HG03565 (cell line): Measurements from ENCODE around the gene DOCK1.

Source experiments
- ATAC-seq: cut with Tn5 transposase; IDR thresholded peaks from one replicate; pipeline ENCODE4 v1.9.1; 2021; ENCODE audit warnings: mild to moderate bottlenecking, moderate library complexity; ENCODE audit not compliant: unreplicated experiment

The DOCK1 gene

DNA sequence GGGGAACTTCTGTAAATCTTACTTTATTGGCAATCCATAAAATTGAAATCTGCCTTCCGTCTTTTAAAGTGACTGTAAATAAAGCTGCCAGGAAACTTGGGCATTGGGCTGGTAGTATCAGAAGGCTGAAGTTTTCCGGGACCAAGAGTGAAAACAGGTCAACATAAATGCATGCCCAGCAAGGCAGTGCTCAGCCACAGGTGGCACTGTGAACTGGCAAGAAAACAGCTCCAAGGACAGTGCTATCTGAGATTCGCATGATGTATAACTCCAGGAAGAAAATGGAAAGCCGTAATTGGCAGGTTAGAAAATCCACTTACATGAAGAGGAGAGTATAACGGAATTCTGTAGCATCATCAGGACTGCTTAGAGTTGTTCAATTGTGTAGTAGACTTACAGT lies 293.1 kb downstream of the DOCK1 start:
- ATAC-seq = no peak

DNA sequence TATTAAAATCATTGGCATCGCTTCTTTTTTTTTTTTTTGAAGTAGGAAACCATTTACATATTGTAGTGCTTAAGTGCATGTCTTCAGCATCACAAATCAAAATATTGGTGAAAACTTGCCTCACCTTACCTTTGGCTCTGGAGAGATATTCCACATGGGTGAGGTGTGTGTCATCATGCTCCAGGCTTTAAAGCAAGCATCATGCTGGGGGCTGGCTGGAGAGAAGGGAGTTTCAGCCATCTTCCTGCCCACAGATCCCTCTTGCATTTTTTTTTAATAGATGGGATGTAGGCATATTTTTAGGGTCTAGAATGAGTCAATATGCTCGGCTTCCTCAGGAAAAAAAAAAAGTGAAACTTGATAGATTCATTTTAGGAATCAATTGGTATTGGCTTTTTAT lies 293.5 kb downstream of the DOCK1 start:
- ATAC-seq = no peak

DNA sequence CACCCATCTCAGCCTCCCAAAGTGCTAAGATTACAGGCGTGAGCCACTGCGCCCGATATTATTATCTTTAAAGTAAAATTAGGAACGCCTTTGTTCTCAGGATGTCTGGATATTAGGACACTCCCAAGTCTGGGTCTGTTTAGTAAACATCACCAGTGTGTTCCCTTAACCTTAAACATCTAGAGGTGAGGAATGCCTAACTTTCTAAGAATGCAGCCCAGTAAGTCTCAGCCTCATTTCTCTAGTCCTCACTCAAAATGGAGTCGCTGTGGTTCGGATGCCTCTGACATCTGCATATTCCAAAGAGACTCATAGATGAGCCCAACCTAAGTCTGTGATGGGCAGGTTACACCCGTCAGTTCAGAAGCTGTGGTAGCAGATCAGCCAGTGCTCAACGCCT lies 295.4 kb downstream of the DOCK1 start:
- ATAC-seq = no peak

DNA sequence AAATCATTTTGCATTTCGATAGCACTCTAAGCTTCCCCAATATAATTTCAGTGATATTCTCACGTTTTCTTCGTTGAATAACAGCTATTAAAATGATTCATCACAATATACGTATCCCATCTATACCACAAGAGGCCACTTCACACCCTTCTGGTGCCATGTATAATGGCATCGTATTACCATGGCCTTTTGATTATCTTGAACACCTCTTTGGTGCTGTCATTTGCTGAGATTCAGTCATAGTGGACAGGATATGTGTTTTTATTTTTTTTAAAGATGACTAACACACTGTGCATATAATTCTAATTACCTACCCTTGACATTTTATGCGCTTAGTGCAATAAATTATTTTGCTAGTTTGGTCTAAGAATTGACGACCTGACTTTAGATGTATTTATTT lies 297.8 kb downstream of the DOCK1 start:
- ATAC-seq = no peak

DNA sequence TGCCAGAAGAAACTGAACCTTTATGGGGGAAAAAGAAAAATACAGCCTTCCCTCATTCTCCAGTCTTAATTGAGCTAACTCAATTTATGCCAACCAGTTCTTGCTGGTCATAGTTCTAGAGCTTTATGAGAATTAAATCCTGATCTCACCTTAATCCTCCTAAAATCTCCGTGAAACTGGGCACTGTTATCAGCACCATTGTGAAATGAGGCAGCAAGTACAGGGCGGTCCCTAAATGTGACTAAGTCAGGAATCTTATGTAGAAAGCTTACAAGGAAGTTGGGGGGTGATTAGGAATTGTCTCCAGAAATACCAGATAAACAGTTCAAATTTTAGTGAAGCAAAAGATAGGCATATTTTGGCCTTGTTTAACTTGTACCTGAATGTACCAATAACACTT lies 301.9 kb downstream of the DOCK1 start:
- no peak for ATAC-seq

DNA sequence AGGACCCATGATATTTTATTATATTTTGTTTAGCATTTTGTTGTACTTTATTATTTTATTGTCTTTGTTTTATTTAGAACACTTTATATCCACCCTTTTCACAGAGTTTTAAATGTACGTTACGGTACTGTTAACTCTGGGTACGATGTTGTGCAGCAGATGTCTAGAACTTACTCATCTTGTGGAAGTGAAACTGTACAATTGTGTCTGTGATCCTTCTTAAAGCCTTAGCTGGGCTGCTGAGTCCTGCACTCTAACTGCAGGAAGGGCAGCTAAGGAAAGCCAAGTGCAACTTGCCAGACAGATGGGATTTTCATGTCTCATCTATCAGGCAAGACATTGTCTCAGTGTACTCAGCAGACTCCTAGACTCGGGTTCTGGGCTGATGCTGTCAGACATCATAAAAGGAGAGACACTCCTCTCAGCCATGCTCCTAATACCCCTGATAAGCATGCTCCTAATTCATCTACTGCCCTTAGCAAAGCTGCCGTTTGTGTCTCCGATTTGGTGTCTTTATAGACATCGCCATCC lies 305.8 kb downstream of the DOCK1 start:
- no peak for ATAC-seq

DNA sequence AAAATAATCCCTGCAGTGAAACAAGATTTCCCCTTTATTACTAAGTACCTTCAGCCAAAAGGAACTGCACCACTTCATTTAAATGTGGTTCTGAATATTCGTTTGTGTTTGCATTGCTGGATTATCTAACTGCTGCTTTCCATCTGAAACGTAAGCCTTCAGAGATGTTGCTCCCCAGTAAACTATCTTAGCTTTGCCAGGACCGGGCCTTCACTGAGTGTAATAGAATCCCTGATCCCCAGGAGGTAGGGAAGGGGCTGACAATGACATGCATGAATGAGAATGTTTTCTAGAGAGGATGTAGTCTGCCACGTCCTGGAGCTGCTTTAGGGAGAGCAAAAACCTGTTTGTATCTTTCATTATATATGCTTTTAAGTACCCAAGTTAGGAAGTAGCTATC lies 310.6 kb downstream of the DOCK1 start:
- no peak for ATAC-seq

DNA sequence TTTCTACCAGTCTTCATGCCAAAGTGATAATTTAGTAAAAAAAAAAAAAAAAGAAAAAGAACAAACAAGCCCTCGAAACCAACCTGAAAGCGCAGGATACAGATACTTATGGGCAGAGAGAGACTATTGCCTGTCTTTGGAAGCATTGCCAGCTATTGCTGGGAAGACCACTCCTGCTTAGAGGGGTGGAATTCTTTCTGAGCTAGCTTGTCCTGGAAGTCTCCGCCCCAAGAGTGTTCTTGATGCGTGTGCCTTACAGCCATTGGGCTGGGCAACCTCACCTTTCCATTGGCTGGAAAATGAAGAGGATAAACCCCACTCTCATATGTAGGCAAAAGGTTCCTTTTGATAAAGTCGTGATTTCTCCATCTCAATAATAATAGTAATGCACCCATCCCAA lies 311.0 kb downstream of the DOCK1 start:
- ATAC-seq = no peak

DNA sequence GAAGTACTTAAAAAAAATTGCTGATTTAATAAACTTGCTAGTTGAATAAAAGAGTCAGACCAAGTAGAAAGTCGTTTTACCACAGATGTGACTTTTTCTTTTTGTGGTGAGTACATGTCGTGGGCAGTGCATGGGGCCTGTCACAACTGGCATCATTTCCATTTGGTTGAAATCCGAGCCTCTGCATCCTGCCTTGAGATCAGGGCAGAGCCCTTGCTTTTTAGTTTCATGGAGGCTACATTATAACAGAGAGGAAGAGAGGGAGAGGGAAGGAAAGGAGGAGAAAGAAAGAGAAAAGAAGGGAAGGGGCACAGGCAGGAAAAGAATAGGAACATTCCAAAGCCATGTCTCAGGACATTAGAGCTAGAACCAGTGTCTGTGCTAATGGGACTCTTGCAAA lies 311.6 kb downstream of the DOCK1 start:
- ATAC-seq = no peak

DNA sequence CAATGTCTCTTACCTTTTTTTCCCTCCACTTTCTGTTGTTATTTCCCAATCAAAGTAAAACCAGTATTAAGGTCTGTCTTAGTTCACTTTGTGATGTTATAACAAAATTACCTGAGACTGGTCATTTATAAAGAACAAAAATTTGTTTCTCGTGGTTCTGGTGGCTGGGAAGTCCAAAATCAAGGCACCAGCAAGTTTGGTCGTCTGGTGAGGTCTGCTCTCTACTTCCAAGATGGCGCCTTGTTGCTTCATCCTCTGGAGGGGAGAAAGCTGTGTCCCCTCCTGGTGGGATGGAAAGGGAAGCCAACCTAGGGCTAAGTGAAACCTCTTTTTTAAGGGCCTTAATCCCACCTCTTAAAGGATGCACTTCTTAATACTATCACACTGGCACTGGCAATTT lies 313.4 kb downstream of the DOCK1 start:
- no peak for ATAC-seq

DNA sequence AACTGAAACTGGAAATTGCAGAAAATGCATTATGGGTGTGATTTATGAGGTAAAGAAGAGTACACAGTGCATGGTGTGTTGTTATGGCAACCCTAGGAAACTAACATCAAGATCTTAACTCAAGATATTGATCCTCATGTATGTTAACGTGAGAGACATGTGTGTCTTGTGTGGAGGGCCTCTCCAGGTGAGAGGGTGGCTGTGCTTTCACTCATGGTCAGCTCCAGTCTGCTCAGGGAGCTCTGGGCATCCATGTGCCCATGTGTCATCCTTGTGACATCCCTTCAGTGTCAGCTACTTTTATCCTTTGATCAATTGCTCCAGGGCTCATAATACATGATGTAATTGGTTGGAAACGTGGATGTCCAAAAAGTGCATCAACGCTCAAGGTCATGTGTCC lies 316.1 kb downstream of the DOCK1 start:
- ATAC-seq = no peak

DNA sequence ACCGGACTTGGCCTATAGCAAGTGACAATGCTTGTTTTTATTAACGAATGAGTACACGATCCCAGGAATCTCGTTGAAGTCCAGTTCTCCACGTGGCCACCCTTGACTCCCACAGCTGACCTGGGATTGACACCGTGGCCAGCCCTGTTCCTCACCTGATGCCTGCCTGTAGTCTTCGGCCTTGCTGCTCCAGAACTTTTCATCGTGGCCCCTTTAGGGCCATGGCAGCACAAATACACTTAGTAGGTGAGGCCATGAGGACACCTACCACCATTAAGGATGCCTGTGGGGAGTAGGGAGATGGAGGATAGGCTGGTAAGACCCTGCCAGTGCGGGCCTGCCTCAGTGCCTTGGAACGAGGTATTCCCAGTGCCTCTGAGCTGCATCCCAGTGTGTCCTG lies 321.8 kb downstream of the DOCK1 start:
- ATAC-seq = no peak

DNA sequence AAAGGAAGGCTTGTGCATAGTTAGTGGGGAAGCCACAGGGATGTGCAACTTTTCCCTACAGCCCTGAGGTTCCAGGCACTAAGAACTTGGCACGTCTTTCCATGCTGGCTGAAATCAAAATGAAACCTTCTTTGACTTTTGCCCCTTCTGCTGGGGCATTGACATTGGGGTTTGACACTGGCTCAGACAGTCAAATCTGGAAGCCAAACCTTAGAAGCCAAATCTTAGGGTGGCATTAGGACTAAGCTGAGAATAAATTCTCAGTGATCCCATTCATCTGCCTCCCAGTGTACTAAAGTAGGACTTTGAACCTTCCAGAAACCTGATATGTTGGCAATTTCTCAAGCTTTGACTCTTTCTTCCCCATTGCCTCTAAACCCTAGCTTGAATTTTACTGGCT lies 322.4 kb downstream of the DOCK1 start:
- ATAC-seq = no peak

DNA sequence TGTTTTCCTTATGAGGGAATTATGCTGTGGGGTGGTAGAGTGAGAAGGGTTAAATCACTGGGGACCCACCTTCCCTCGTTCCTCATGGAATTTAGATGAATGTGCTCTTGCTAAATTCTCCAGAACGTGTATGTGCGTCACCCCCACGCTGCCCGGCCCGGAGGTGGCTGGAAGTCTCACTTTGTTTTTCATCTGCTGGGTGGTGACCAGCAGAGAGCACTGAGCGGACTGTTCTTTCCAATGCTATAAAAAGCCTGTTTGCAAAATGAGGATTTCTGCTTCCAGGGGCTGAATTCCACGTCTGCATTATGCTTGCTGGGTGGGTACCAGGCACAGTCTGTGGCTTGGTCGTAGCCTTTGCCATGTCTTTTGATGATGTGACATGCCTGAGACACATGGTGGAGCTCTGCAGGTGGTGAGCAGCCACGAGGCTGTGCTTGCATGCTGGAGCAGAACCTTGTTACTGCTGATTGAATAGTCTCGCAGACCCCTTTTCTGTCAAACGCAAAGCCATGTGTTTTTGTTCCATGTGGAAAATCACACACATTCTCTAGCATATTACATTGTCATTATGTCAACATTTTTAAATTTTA lies 323.1 kb downstream of the DOCK1 start:
- no peak for ATAC-seq

DNA sequence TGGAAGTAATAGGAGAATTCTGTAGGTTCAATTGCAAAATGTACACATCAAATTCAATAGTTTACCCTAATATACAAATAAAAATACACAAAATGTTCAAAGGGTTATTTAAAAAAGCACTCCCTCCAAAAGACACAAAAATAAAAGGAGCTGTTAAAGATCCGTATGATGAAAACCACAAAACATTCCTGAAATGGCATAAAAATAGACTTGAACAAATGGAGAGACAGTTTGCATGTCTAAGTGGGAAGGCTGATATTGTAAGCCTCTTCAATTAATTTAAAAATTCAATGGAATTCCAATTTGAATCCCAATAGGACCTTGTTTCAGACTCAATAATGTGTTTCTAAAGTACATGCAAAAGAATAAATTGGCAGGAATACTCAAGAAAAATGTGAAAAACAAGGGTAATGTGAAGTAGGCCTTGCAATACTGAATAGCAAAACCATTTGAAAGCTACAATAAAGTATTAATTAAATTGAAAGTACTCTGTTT lies 329.1 kb downstream of the DOCK1 start:
- no peak for ATAC-seq

DNA sequence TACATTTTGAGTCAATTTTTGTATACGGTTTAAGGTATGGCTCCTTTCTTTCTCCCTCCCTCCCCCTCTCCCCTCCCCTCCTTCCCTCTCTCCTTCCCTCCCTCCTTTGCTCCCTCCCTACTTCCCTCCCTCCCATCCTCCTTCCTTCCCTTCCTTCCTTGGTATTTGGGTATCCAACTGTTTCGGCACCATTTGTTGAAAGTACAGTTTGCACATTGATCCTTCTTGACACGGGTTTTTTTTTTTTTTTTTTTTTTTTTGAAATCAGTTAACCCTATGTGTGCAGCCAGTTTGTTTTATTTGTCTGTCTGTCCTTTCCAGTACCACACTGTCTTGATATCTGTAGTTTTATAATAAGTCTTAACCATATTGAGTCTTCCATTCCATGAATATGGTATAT lies 331.0 kb downstream of the DOCK1 start:
- ATAC-seq = no peak

DNA sequence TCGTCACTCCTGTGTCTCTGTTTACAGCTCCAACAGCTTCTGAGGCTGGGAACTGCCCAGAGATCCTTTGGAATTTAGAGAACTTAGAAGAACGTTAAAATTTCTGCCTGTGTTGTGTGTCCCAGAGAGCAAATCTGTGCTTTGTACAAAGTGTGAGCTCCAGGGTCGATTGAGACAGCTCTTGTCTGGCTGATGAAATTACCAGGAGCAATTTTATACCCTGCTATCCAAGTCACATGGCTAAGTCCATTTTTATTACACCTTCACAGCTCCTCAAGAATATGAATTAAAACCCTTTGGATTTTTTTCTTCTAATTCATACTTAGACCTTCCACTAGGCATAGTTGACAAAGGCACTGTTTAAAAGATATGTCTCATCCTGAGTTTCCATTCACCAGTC lies 337.7 kb downstream of the DOCK1 start:
- no peak for ATAC-seq

DNA sequence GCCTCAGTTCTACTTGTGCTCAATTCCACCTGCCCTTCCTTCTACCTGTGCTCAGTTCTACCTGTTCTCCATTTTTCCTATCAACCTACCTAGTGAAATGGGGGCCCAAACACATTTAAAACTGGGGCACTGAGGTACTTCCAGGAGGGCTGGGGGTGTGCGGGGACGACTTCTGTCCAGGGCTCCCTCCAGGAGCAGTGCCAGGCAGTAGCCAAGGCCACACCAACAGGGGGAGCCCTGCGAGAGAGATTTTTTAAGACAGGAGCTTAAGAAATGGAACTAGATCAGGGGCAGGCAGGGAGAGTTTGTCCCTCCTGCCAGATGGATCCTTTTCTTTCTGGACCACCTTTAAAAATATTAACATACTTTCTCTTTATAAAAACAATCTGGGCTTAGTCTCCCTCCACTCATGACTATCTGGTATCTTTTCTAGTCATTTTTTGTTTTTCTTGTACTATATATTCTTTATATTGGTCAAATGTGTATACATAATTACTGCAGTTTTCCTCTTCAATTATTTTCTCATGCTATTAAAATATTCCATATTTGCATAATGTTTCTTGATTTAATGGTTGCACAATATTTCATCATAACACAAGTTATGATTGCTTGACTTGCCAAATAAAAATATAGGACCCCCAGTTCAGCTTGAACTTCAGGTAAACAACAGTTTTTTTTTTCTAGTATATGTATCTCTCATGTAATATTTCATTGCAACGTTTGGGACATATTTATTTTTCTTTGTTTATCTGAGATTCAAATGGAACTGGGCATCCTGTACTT lies 338.5 kb downstream of the DOCK1 start:
- no peak for ATAC-seq

DNA sequence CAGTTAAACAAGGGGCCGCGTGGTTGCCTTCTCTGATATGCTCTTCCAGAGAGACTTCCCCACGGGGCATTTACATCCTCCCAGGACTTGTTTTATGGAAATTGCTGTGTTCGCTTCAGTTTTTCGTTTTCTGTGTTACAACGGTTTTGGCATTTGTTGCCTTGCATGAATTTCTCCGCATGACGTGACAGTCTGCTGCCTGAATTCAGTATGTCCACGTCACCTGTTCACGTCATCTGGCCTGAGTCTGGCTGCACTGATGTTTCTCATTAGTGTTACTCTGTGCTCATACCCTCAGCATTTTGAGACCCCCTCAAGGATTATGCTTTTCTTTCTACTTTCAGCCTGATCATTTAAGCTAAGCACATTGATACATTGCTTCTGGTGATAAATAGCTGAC lies 340.2 kb downstream of the DOCK1 start:
- ATAC-seq = no peak

DNA sequence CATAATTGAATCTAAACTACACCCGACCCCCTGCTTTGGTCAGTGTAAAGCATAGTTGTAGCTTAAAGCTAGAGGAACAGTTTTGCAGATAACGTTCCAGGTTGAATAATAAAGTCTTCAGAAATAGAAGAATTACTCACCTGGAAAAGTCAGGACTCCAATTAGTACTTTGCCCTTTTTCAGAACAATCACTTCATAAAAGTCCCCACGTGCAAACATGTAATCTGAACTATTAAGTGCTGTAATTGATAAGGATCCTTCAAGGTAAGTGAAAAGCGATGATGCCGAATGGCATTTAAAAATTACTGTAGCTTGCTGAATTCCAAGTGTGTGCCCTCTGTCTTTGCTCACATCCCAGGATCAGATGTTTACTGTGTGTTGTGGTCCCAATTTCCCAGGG lies 344.8 kb downstream of the DOCK1 start:
- no peak for ATAC-seq

DNA sequence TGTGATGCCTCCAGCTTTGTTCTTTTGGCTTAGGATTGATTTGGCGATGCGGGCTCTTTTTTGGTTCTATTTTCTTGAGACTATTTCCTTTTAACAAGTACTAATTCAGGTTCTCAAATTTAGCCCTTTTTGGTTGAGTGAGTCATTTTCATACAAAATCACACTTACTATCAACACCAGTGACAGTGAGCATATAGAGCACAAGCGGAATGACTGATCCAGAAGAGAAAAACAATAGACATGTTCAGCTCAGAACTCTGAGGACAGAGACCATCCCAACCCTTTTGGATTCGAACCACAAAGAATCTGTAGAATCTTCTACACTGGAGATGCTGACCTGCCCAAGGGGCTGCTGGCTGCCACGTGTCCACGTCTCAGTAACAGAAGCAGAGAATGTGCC lies 347.6 kb downstream of the DOCK1 start:
- no peak for ATAC-seq

DNA sequence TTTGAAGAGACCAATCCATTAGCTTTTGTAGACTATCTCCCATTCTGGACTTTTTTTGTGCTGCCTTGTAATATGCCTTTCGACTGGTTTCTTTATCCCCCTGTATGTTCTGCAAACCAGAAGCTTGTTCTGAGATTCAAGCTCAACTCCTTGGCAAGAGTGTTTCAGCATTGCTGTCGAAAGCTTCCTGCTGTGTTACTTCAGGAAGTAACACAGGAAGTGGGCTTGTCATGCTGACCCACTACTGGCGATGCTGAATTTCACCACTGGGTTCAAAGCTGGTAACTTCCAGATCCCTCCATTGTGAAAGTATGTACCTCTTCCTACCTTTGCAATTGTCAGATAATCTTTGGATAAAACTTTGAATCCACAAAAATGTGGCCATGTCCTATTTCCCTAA lies 349.0 kb downstream of the DOCK1 start:
- ATAC-seq = no peak

DNA sequence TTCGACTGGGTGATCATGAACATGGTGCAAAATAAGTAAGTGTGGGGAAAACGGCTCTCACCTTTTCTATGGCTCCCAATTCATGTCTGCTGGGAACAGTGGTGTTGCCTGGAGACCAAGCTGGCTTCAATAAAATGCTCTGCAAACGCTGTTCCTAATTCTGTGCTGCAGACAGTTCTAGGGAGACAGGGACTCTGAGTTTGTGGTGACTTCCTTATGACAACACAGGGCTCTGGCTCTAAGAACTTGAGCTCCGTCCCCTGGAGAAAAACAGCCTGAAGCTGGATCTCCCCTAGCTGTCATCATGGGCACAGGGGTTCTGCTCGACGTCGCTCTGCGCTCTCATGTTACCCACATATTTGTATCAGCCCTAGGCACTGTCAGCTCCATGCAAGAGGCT lies 352.2 kb downstream of the DOCK1 start:
- ATAC-seq = no peak
